GM12878 (cell line): ENCODE data around the gene HSD11B1. TPM values are rescaled to one million over a fixed set of nuclear protein-coding genes. Genes with fewer than 3 reads are reported as not detected.
A peak's percentile ranks its signal among the peaks of the same experiment; 100 is the strongest.

Experiments used
- ASH2L ChIP-seq: fragments of 300-600, 200-600 bp; sonication (generic); IDR thresholded peaks from 2 replicates; pipeline ENCODE4 v1.6.1; 2017; ENCODE audit warnings: low read depth, mild to moderate bottlenecking, borderline replicate concordance
- ATF3 ChIP-seq: IDR thresholded peaks from 2 replicates; pipeline ENCODE4 v1.6.1; 2011; ENCODE audit warnings: low read depth, mild to moderate bottlenecking, low read length, moderate library complexity, borderline replicate concordance; ENCODE audit errors: extremely low read depth
- BCL11A ChIP-seq: IDR thresholded peaks from 2 replicates; pipeline ENCODE4 v1.6.1; 2011; ENCODE audit warnings: low read depth, low read length
- CBX5 ChIP-seq: sonication (generic); IDR thresholded peaks from 2 replicates; pipeline ENCODE4 v1.6.1; 2016; ENCODE audit warnings: low read depth, moderate library complexity, mild to moderate bottlenecking, inconsistent platforms
- CREB1 ChIP-seq: IDR thresholded peaks from 2 replicates; pipeline ENCODE4 v1.6.1; 2012; ENCODE audit warnings: low read depth, mild to moderate bottlenecking, inconsistent platforms
- E2F4 ChIP-seq: IDR thresholded peaks from 2 replicates; pipeline ENCODE4 v1.6.1; 2012; ENCODE audit warnings: low read depth, low read length, improper control_type of control experiment
- E4F1 ChIP-seq: fragments of 450-650 bp; IDR thresholded peaks from 2 replicates; pipeline ENCODE4 v1.6.1; 2018; ENCODE audit warnings: borderline replicate concordance, mild to moderate bottlenecking; ENCODE audit not compliant: partially characterized antibody
- GABPA ChIP-seq: IDR thresholded peaks from 2 replicates; pipeline ENCODE4 v1.6.1; 2014; ENCODE audit warnings: antibody characterized with exemption, low read depth, mild to moderate bottlenecking, inconsistent platforms
- HDAC2 ChIP-seq: fragments of 200-600 bp; sonication (generic); IDR thresholded peaks from 2 replicates; pipeline ENCODE4 v1.6.1; 2017
- HDGF ChIP-seq: fragments of 450-650 bp; IDR thresholded peaks from 2 replicates; pipeline ENCODE4 v1.6.1; 2016; ENCODE audit warnings: antibody characterized with exemption
- KDM1A ChIP-seq: fragments of 200-600 bp; sonication (generic); IDR thresholded peaks from 2 replicates; pipeline ENCODE4 v1.6.1; 2016; ENCODE audit warnings: borderline replicate concordance
- MYB ChIP-seq: fragments of 150-350 bp; IDR thresholded peaks from 2 replicates; pipeline ENCODE4 v1.6.1; 2014; ENCODE audit warnings: mild to moderate bottlenecking, low read depth, low read length, borderline replicate concordance
- NBN ChIP-seq: fragments of 450-650 bp; IDR thresholded peaks from 2 replicates; pipeline ENCODE4 v1.6.1; 2016
- NR2F1 ChIP-seq: fragments of 450-650 bp; conservative IDR thresholded peaks from 2 replicates; pipeline ENCODE4 v1.6.1; 2017; ENCODE audit warnings: mild to moderate bottlenecking
- REST ChIP-seq: IDR thresholded peaks from 2 replicates; pipeline ENCODE4 v1.6.1; 2012; ENCODE audit warnings: mild to moderate bottlenecking, low read depth, low read length
- RUNX3 ChIP-seq: IDR thresholded peaks from 2 replicates; pipeline ENCODE4 v1.6.1; 2012; ENCODE audit warnings: low read length, inconsistent platforms
- SMAD1 ChIP-seq: fragments of 450-650 bp; IDR thresholded peaks from 2 replicates; pipeline ENCODE4 v1.6.1; 2018; ENCODE audit warnings: mild to moderate bottlenecking, low read depth; ENCODE audit not compliant: partially characterized antibody
- SREBF1 ChIP-seq: IDR thresholded peaks from 2 replicates; pipeline ENCODE4 v1.6.1; 2012; ENCODE audit warnings: mild to moderate bottlenecking, low read length
- SREBF2 ChIP-seq: IDR thresholded peaks from 2 replicates; pipeline ENCODE4 v1.6.1; 2012; ENCODE audit warnings: mild to moderate bottlenecking, low read length
- TCF12 ChIP-seq: IDR thresholded peaks from 2 replicates; pipeline ENCODE4 v1.6.1; 2011; ENCODE audit warnings: low read depth, mild to moderate bottlenecking, low read length
- ZBTB33 ChIP-seq: fragments of 450-650 bp; IDR thresholded peaks from 2 replicates; pipeline ENCODE4 v1.6.1; 2017; ENCODE audit warnings: mild to moderate bottlenecking
- ZNF24 ChIP-seq: fragments of 450-650 bp; IDR thresholded peaks from 2 replicates; pipeline ENCODE4 v1.6.1; 2017; ENCODE audit warnings: antibody characterized with exemption, mild to moderate bottlenecking
- ZSCAN29 ChIP-seq: fragments of 450-650 bp; IDR thresholded peaks from 2 replicates; pipeline ENCODE4 v1.6.1; 2017; ENCODE audit warnings: mild to moderate bottlenecking, moderate library complexity
- polyA plus RNA-seq, 11 experiments: library from polyadenylated mRNA; depleted of rRNA in 4 of 11; unstranded in 6 of 11; stranded (reverse) in 5 of 11; fragments of >200 nt; fragmentation: Nextera tagmentation in 4 of 11; fragmentation: Illumina TruSeq in 1 of 11; extraction: Ambion mirVana in 4 of 11; extraction: Trizol in 1 of 11; gene quantifications; 1 replicate in 1 of 11; 2 replicates in 10 of 11; pipeline versions ENCODE4 v1.2.1 to v1.2.3, GENCODE V29; 2011 to 2016; ENCODE audit warnings: inconsistent platforms in 2 of 11, missing spikeins in 2 of 11, low read depth in 1 of 11
- total RNA-seq, 4 experiments: library from RNA; depleted of rRNA in 3 of 4; stranded (reverse); fragments of >200 nt in 3 of 4; fragmentation: Illumina TruSeq in 1 of 4; extraction: Trizol in 1 of 4; gene quantifications; 2 replicates each; pipeline versions ENCODE4 v1.2.1 to v1.2.3, GENCODE V29; 2013 to 2021

HSD11B1 gene
- total and polyA plus RNA-seq, 10 of the 15 experiments (the other 5 are each of a cell fraction or from before 2014, with no cell fraction given): 0.04 to 0.27 (median 0.15) TPM; not detected in 7

- no peak for TF ChIP-seq E4F1
- no peak for TF ChIP-seq SREBF2
- TF ChIP-seq BCL11A: peak; percentile 81
- TF ChIP-seq NBN: peak; percentile 83; the same call in 1 of the 2 replicates
- no peak for TF ChIP-seq ZSCAN29
- TF ChIP-seq ZNF24: no peak; the same call in 1 of the 2 replicates
- TF ChIP-seq CBX5: peak; percentile 37; the same call in 1 of the 2 replicates
- peak; percentile 42; the same call in 1 of the 2 replicates for TF ChIP-seq HDAC2
- TF ChIP-seq KDM1A: no peak
- TF ChIP-seq ASH2L: peak; percentile 87; the same call in 1 of the 2 replicates
- TF ChIP-seq GABPA: peak; percentile 58
- TF ChIP-seq SMAD1: no peak
- peak; percentile 77 for TF ChIP-seq CREB1
- peak; percentile 90 for TF ChIP-seq RUNX3
- TF ChIP-seq TCF12: 0 out of 2 replicates have a peak, but pooled peaks have one; percentile 31
- no peak for TF ChIP-seq MYB
- no peak for TF ChIP-seq REST
- no peak for TF ChIP-seq E2F4
- TF ChIP-seq NR2F1: peak; percentile 62; the same call in 1 of the 2 replicates
- 0 out of 2 replicates have a peak, but pooled peaks have one; percentile 9 for TF ChIP-seq HDGF
- no peak for TF ChIP-seq ZBTB33
- TF ChIP-seq ATF3: no peak
- no peak; the same call in 1 of the 2 replicates for TF ChIP-seq SREBF1
Observed at GRCh38 chr1:209751627-209752231, 47.1 kb downstream of the HSD11B1 start (continued).
